A673 (cell line): ENCODE data around the gene TIMM10. TPM values are rescaled to one million over a fixed set of nuclear protein-coding genes. Genes with fewer than 3 reads are reported as not detected.

Source experiments
- BruUV-seq: library from RNA; stranded (reverse); fragments of 400-500 nt; replicated peaks from 2 replicates; lab custom pipeline; 2021; lab: Mats Ljungman, UMichigan
- CTCF ChIA-PET: fragments of 300-600 bp; sonication (Branson Sonifier 250); formaldehyde crosslinking; loops from one replicate; lab custom pipeline; 2022; ENCODE audit warnings: antibody characterized with exemption; lab: Charles Lee
- POLR2A ChIA-PET: fragments of 300-600 bp; sonication (Branson Sonifier 250); formaldehyde crosslinking; loops from one replicate; lab custom pipeline; 2022; ENCODE audit warnings: antibody characterized with exemption; ENCODE audit not compliant: low non-redundant PET; lab: Charles Lee
- DNase-seq: peaks from one replicate; pipeline ENCODE4 v3.0.0-alpha.2; 2015; ENCODE audit warnings: low spot score
- H3K27ac ChIP-seq: fragments of 200-600 bp; sonication (generic); 2 replicates; pipeline ENCODE4 v1.5.1; 2016; ENCODE audit warnings: mixed run types, low read depth, mild to moderate bottlenecking, mixed read lengths, antibody characterized with exemption, low read length; ENCODE audit not compliant: poor library complexity, severe bottlenecking
- H3K27me3 ChIP-seq: fragments of 200-600 bp; sonication (generic); replicated peaks from 2 replicates; pipeline ENCODE4 v1.6.1; 2017; ENCODE audit warnings: mixed run types, low read depth, mild to moderate bottlenecking, mixed read lengths, antibody characterized with exemption, low read length; ENCODE audit not compliant: insufficient read depth, poor library complexity
- H3K36me3 ChIP-seq: fragments of 200-600 bp; sonication (generic); 2 replicates; pipeline ENCODE4 v1.6.1; 2016; ENCODE audit warnings: mixed run types, mild to moderate bottlenecking, mixed read lengths, antibody characterized with exemption, low read length; ENCODE audit not compliant: insufficient read depth, poor library complexity, severe bottlenecking
- H3K4me1 ChIP-seq: fragments of 200-600 bp; sonication (generic); 2 replicates; pipeline ENCODE4 v1.6.1; 2017; ENCODE audit warnings: mixed run types, mild to moderate bottlenecking, mixed read lengths, antibody characterized with exemption, low read length; ENCODE audit not compliant: insufficient read depth, poor library complexity, severe bottlenecking
- H3K4me3 ChIP-seq: fragments of 200-600 bp; sonication (generic); 2 replicates; pipeline ENCODE4 v1.5.1; 2016; ENCODE audit warnings: low read depth, mixed run types, mild to moderate bottlenecking, mixed read lengths, low read length; ENCODE audit not compliant: poor library complexity, severe bottlenecking
- H3K9me3 ChIP-seq: fragments of 200-600 bp; sonication (generic); 2 replicates; pipeline ENCODE4 v1.6.1; 2016; ENCODE audit warnings: mixed run types, low read depth, mild to moderate bottlenecking, mixed read lengths, antibody characterized with exemption, low read length; ENCODE audit not compliant: poor library complexity, severe bottlenecking
- EZH2 ChIP-seq: fragments of 200-600 bp; sonication (generic); IDR thresholded peaks from 2 replicates; pipeline ENCODE4 v1.6.1; 2017; ENCODE audit warnings: borderline replicate concordance, low read depth, mild to moderate bottlenecking, mixed read lengths, antibody characterized with exemption, low read length; ENCODE audit not compliant: poor library complexity, severe bottlenecking
- intact Hi-C: fragments of 100-400 bp; cut with micrococcal nuclease; formaldehyde crosslinking; loops from one replicate; pipeline ENCODE4 v1.10.0; 2022; ENCODE audit not compliant: unreplicated experiment
- total RNA-seq: library from RNA; stranded (reverse); gene quantifications from 2 replicates; pipeline ENCODE4 v1.2.3, GENCODE V29; 2021
- TF ChIP-seq, protein P1 (sequence below): fragments of 300-800, 200-600 bp; sonication (generic); conservative IDR thresholded peaks from 2 replicates; pipeline ENCODE4 v1.5.1; 2017; ENCODE audit warnings: low read depth, mild to moderate bottlenecking, antibody characterized with exemption, low read length, moderate library complexity, mixed read lengths

TIMM10 gene
- total RNA-seq, 1 experiment from 2014 or later, result 176 TPM

DNA sequence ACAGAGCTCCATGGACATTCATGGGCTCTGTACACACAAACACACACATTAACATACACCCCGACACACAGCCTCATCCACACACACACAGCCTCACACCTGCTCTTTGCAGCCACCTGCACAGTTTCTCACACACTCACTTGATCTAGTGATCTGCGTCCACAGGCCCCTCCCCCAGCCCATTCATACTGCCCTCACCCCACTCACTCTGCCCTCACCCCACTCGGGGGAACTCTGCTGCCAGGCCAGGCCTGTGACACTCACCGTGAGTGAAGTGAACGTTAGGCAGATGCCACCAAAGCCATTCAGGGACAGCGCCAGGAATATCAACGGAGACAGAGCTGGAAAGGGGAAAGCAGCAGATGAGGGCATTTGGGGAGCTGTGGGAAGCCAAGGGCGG lies 30.0 kb downstream of the TIMM10 start:
- POLR2A ChIA-PET, result no interaction called here
- BruUV-seq, result no TSS peak
- no peak for DNase-seq
- Histone ChIP-seq H3K27me3 (no peaks in the 10 kb centered on the region), H3K4me3 (no peak overlapping the region), H3K4me1 (peaks cover 16% of the 10 kb centered on the region), H3K36me3 (no peaks in the 10 kb centered on the region), H3K27ac (peak overlapping the region; percentile 3), H3K9me3 (no peaks in the 10 kb centered on the region)
- TF ChIP-seq, protein P1, sequence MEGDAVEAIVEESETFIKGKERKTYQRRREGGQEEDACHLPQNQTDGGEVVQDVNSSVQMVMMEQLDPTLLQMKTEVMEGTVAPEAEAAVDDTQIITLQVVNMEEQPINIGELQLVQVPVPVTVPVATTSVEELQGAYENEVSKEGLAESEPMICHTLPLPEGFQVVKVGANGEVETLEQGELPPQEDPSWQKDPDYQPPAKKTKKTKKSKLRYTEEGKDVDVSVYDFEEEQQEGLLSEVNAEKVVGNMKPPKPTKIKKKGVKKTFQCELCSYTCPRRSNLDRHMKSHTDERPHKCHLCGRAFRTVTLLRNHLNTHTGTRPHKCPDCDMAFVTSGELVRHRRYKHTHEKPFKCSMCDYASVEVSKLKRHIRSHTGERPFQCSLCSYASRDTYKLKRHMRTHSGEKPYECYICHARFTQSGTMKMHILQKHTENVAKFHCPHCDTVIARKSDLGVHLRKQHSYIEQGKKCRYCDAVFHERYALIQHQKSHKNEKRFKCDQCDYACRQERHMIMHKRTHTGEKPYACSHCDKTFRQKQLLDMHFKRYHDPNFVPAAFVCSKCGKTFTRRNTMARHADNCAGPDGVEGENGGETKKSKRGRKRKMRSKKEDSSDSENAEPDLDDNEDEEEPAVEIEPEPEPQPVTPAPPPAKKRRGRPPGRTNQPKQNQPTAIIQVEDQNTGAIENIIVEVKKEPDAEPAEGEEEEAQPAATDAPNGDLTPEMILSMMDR, result no peak
- no peak for TF ChIP-seq EZH2
- CTCF ChIA-PET, result no interaction called here
- intact Hi-C loops, result no loop called here

DNA sequence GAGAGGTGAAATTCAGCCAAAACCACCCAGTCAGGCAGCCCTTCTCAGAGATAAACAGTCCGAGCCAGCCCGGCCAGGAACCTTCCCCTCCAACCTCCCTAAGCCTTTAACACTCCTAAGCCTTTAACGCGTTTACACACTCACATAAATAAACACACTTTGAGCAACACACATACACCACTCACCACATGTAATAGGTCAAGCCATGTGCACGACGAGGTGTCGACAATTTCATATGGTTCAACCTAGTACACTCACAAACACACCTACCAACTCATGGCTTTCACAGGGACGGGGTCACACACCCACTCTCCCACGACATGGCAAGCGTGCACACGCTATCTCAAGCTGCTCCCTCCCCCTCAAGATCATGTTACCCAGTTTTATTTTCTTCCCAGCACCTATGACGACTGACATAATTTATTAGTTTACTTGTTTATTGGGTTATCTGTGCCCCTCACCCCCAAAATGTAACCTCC lies 30.5 kb downstream of the TIMM10 start:
- BruUV-seq, result no TSS peak
- CTCF ChIA-PET, result no interaction called here
- POLR2A ChIA-PET, result no interaction called here
- Histone ChIP-seq H3K4me3 (peak overlapping the region; percentile 22), H3K36me3 (no peaks in the 10 kb centered on the region), H3K4me1 (peaks cover 16% of the 10 kb centered on the region), H3K27me3 (no peaks in the 10 kb centered on the region), H3K27ac (peak overlapping the region; percentile 3), H3K9me3 (no peaks in the 10 kb centered on the region)
- DNase-seq, result no peak
- no peak for TF ChIP-seq EZH2
- TF ChIP-seq, protein P1, result no peak
- intact Hi-C loops, result loop anchor here (10.0 kb wide), 1 partner anchor 145 kb away; the partner anchor contains the start of gene YPEL4

GRCh38 chr11:57499413-57499982 lies 31.1 kb downstream of the TIMM10 start:
- TF ChIP-seq, protein P1, result no peak
- no peak for TF ChIP-seq EZH2
- Histone ChIP-seq H3K9me3 (no peaks in the 10 kb centered on the region), H3K36me3 (no peaks in the 10 kb centered on the region), H3K4me1 (peaks cover 16% of the 10 kb centered on the region), H3K4me3 (peak overlapping the region; percentile 22), H3K27me3 (no peaks in the 10 kb centered on the region), H3K27ac (peak overlapping the region; percentile 3)
- ChIA-PET CTCF (no interaction called here), POLR2A (no interaction called here)
- BruUV-seq, result no TSS peak
- DNase-seq, result peak; percentile 92
- intact Hi-C loops, result loop anchor here (10.0 kb wide), 1 partner anchor 145 kb away; the partner anchor contains the start of gene YPEL4
